HCEC 1CT (cell line): Measurements from ENCODE around the gene FBXL4.
A peak's percentile ranks its signal among the peaks of the same experiment; 100 is the strongest.
"Not testable (repeated sequence)": the region's sequence is repeated elsewhere in the genome, so short reads cannot be mapped to it uniquely, and the experiment has no call there.

Experiments
- DNase-seq: peaks from one replicate; pipeline ENCODE4 v3.0.0-alpha.2; 2017

FBXL4 gene

DNA sequence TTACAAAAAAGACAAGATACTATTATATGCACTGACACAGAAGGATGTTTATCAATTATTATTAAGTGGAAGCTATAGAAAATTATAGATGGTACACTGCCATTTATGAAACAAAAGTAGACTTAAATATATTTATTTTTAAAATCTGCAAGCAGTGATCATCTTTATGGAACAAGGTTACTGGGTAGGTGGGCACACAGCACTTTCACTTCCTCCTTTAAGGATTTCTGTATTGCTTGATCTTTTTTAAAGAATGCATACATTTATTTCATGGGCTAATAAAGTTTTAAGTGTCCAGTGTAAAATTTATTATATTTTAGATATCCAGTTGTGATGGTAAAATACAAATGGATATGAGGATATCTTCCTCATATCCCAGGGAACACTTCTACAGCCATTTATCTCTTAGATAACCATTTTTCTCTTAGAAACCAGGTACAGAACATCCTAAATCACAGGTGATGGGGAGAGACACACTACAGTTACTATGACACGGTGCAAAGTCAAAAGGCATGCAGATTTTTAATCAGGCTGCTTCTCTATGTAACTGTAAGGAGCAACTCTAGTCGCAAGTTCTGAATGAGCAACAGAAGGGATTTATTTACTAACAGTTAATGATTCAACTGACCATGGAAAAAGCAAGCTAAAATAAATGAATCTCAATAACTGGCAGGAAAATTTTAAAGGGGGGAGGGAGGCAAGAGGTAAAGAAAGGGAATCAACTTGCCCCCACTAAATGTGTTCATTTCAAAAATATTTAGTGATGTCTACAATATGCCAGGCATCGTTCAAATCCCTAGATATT lies 2.2 kb downstream of the FBXL4 start:
- DNase-seq: no peak

DNA sequence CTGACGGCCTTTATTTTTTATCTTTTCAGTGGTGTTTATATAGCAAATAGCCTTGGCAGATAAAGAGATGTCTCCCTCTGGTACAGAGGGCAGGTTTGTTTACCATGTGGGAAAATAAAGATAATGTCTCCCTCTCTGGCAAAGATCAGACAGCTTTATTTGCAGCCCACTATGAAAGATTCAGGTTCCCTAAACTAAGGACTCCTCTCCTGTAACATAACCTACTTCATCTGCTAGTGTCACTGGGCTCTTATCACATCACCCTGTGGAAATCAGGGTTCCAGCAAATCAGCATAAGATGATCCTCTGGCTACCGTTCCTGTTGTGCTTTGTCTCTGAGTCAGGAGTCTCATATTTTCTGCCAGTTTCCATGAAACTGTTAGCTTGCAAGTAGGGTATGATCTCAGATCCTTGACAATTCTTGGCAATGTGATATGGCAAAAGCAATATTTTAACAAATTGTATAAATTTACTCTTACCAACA lies 3.1 kb downstream of the FBXL4 start:
- DNase-seq: peak; percentile 13

DNA sequence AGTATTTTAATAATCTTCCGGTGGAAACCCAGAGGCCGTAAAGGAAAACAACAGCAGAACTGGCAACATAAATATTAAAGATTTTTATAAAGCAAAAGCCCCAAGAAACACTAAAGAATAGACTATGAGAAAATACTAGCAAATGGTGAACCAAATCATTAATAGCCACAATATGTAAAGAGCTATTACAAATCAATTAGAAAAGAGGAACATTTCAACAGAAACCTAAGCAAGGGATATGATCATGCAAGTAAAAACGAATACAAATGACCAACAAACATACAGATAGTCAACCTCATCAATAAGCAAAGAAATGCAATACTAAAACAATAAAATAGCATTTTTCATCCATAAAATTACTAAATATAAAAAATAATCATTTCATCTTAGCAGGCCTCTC lies 3.6 kb downstream of the FBXL4 start:
- DNase-seq: no peak

DNA sequence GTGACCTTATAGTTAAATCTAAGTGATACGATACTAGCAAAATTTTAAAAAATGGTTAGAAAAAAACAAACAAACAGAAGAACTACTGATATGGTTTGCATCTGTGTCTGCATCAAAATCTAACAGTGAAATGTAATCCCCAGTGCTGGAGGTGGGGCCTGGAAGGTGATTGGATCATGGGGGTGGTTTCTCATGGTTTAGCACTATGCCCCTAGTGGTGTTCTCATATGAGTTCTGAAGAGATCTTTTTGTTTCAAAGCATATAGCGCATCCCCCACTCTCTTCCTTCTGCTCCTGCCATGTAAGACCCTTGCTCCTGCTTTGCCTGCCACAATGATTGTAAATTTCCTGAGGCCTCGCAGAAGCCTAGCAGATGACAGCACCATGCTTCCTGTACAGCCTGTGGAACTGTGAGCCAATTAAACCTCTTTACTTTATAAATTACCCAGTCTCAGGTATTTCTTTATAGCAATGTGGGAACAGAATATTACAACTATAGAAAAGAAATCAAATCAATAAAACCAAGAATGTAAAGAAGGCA lies 5.4 kb downstream of the FBXL4 start:
- DNase-seq: no peak

DNA sequence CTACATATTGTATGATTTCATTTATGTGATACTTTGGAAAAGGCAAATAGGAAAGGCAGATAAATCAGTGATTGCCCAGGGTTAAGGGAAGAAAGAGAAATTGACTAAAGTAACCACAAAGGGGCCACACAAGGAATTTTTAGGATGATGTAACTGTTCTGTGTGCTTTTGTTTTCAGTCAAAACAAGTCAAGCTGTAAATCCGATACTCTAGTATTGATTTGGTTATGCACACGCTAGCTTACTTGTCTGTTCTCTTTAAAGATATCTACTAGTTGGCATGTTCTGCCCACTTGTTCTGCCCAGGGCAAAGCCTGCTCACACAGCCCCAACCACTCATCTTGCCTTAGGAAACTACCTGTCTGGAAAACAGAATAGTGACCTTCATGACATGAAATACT lies 6.4 kb downstream of the FBXL4 start:
- DNase-seq: no peak

DNA sequence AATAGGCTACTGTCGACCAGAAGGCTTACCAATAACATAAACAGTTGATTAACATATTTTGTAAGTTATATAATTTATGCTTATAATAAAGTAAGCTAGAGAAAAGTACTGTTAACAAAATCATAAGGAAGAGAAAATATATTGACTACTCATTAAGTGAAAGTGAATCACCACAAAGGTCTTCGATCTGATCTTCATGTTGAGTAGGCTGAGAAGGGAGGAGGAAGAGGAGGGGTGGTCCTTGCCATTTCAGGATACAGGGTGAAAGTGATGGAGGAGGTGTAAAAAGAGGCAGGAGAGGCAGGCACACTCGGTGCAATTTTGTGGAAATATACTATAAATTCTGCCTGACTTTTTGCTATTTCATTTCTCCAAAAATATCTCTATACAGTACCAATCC lies 10.4 kb downstream of the FBXL4 start:
- no peak for DNase-seq

DNA sequence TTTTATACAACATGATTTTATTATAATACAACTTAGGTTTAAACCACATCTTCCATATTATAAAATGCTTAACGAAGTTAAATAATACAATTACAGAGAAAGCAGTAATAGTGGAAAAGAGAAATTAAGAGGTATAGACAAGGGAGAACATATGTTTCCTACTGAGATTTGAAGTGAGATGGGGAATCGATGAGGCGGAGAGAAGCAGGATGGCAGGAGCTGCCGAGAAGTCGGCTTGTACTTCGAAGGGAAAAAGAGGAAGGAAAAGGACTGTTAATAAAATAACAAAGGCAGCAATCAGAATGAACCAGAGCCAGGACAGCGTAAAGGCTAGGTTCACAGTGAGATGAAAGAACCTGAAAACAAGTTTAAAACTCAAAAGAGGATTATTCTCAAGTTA lies 15.4 kb downstream of the FBXL4 start:
- DNase-seq: no peak

DNA sequence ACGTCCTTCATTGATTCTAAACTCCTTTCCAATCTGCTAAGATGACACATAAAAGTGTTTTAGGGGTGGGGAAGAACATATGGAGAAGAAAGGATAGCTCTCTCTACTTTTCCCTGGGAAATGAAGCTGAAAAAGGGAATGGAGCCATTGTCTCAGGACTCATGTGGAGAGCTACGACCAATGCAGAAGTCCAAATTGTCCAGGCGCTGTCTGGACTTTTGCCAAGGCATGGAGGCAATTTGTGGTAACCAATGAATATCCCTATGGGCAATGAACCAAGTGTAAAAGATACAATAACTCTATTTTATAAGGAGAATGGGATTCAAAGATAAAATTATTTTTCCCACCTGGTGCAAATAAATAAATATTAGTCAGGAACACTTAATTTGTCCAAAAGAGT lies 16.1 kb downstream of the FBXL4 start:
- DNase-seq: no peak

DNA sequence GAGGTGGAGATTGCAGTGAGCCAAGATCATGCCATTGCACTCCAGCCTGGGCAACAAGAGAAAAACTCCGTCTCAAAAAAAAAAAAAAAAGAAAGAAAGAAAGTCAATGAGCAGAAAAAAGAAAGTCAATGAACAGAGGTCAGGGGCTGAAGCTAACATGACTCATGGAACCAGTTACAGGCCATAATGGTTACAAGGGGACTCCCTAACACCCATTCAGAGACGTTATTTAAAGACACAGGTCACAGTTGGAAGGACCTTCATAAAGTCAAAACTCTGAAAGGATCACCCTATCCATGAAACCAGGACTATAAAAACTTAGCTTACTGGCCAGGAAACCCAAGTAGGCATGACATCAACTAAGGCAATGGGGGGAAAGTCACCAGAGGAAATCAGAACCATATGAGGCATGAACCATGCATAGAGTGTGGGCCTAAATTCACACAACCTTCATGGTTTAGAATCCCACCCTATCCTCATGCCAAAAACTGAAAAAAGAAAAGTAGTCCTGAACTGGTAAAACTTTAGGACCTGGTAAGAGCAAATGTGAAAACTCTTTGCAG lies 18.2 kb downstream of the FBXL4 start:
- DNase-seq: peak; percentile 5

DNA sequence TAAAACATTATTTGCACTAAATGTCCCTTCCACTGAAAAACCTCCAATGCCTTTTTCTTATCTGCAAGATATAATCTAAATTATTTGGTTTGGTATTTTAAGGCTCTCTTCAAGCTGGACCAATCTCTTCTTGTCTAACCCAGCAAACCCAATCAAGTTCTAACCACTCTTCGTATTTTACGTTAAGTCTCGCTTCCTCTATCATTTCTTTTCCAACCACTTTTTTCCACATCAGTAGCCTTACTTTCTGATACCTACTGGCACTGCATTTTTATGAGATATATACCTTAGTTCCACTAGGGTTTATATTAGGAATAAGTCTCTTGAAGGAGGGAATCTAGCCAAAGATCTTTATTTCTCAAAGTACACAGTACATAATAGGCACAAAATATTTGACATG lies 19.1 kb downstream of the FBXL4 start:
- no peak for DNase-seq

DNA sequence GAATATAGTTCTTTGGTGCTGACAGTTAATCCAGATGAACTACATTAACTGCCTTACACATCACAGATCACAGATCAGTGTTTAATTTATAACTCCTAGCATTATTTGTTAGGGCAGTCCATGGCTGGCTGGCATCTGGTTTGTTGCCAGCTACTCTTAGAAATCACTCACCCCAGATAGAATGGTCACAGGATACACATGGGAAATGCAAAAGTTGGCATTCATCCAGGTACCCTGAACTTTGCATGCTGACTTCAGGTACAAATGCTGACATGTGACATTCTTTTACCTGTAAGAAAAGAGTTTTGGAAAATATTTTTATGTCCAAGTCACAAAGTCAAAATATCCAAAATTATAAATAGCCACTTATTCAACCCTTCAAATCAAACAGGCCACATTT lies 20.2 kb downstream of the FBXL4 start:
- no peak for DNase-seq

DNA sequence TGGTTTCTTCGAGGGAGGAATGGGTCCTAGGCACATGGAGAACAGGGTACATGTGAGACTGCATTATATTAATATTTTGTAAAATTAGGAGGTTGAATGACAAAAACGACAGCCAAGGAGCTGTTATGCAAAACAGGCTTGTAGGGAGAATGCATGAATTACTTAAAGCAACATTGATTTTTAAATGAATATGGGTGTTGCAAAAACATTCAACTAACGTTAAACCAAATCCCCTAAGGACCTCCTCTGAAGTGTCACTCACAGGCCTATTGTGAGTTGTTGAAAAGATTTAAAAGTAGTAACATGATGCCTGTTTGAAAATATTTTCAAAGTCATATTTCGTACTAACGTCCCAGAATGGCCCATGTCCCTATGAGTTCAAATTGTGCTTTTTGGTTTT lies 21.9 kb downstream of the FBXL4 start:
- DNase-seq: no peak

DNA sequence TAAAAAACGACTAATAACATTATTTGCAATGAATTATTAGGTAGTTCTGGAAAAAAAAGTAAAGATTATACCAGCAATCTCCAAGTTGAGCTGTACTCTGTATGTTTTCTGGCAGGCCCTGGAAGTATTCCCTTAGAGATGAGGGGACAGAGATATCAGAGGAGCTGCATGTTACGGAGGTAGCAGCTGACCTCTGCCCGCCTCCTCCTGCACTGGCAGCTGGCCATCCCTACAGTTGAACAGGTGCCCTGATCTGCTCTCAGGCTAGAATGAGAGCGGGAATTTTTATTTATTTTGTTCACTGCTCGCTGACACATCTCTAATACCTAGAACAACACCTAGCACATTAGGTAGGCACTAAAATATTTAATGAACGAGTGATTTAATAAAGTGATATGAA lies 23.1 kb downstream of the FBXL4 start:
- no peak for DNase-seq

DNA sequence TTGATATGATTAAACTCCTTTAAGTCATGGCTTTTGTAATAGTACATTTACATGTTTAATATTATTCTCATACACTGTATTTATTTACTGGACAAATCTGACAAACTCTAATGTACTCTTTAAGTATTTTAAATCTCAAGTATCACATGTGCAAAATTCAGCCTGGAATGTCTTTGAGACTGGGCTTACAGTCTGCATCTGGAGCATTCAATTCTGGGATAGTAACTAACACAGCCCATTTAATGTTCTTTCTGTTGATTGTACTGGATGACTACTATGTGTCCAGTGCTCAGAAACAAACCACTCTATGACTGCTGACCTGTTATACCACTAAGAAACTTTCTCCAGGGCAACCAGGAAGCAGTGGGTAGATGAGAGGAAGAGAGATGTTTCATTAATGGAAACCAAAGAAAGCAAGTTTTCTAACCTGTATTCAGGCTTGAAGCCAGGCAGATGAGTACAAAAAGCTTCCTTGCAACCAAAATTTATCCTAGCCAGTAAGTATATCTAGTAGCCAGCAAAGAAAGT lies 26.8 kb downstream of the FBXL4 start:
- DNase-seq: no peak

DNA sequence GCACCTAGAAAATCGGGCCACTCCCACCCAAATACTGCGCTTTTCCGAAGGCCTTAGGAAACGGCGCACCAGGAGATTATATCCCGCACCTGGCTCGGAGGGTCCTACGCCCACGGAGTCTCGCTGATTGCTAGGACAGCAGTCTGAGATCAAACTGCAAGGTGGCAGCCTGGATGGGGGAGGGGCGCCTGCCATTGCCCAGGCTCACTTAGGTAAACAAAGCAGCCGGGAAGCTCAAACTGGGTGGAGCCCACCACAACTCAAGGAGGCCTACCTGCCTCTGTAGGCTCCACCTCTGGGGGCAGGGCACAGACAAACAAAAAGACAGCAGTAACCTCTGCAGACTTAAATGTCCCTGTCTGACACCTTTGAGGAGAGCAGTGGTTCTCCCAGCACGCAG lies 36.8 kb downstream of the FBXL4 start:
- DNase-seq: not testable (repeated sequence)

DNA sequence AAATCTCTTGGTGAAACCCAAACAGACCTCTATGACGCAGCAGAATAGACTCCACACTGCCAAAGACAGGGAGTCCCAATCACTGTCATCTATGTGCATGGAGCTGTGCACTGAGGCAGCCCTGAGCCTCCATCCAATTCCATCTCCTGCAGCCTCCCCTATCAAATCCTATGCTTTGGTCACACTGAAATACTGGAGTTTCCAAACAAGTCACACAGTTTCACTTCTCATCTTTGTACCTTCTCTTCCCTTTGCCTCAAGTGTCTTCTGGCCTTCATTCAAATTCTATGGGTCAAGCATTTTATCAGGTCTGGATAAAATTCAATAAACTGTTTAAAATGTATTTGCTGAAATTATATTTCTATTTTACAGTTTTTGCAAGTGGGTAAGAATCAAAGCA lies 38.5 kb downstream of the FBXL4 start:
- DNase-seq: no peak

DNA sequence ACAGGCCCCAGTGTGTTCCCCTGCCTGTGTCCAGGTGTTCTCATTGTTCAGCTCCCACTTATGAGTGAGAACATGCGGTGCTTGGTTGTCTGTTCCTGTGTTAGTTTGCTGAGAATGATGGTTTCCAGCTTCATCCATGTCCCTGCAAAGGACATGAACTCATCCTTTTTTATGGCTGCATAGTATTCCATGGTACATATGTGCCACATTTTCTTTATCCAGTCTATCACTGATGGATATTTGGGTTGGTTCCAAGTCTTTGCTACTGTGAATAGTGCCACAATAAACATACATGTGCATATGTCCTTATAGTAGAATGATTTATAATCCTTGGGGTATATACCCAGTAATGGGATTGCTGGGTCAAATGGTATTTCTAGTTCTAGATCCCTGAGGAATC lies 41.4 kb downstream of the FBXL4 start:
- not testable (repeated sequence) for DNase-seq

DNA sequence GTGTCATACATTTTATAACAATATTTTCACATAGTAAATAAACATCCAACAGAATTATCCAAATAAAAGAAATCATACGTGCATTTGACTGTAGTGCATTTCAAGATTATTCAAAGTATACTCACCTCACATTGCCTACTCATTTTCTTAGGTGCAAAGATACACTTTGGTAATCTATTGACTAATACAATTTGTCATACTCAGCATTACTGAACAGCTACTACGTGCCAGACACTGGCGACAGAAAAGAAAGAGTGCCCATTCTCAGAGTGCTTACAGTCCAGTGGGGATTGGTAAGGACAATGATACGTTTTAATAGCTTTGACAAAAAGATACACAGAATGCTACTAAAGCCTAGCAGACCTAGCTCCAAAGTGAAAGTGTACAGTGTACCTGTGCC lies 42.0 kb downstream of the FBXL4 start:
- DNase-seq: no peak

DNA sequence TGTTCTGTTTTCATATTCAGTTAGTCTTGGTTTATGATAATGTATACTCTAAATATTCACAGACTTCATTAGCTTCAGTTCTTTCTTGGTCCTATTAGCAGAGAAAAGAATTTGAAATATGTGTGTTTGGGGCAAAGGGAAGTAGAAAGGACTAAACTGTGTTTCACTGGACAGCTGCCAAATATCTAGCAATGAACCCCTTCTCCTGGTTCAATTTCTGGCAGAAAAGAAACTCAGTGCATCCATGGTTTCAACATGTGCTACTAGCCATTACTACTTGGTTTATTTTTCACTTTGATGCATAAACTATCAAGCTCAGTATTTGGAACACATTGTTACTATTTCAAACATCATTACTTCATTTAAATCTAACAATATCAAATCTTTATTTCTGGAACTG lies 43.6 kb downstream of the FBXL4 start:
- DNase-seq: no peak

DNA sequence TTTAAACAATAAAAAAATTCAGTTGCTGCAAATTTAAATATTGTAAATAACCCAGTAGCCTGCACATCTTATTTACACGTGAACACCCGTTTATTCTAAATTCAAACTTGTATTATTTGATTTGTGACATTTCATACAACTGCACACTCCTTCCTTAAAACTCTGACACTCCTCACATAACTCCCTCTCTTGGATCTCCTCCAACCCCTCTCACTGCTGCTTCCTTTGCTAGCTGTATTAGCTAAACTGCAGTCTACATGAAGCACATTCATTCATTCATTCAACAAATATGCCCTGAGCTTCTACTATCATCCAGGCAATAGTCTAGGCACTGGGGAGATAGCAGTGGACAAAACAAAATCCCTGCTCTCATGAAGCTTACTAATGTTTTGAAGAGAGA lies 47.0 kb downstream of the FBXL4 start:
- no peak for DNase-seq

DNA sequence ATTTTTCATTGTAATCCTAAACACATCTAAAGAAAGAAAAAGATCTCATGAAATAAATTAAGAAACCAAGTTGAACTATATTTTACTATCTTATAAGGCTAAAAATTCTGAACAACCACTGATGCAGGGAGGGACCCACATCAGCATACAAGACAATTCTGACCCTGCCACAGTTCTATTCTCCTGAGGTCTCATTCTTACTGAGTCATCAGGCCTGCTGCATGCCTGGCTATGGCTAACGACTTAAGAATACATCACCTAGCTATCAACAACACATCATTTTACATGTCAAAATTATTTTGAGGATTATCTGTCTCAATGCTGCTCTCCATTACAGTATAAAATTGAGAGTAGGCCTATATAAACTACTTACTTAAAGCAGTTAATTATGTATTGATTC lies 52.9 kb downstream of the FBXL4 start:
- no peak for DNase-seq

DNA sequence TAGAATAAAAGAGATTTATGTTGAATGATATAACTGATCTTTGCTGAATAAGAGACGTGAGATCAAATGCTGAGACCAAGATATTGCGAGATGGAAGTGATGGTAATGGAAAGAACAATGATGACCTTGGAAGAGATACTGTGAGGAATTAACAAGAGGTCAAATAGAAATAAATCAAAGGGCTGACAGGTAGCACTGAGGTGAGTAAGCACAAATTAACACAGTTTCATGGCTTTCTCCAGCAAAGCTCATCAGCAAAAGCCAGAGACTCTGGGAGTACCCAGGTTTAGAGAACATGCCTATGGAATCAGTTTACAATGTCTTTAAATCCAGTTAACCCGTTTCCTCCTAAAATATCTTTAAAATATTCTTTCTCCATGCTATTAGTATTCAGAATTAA lies 60.1 kb downstream of the FBXL4 start:
- DNase-seq: no peak

DNA sequence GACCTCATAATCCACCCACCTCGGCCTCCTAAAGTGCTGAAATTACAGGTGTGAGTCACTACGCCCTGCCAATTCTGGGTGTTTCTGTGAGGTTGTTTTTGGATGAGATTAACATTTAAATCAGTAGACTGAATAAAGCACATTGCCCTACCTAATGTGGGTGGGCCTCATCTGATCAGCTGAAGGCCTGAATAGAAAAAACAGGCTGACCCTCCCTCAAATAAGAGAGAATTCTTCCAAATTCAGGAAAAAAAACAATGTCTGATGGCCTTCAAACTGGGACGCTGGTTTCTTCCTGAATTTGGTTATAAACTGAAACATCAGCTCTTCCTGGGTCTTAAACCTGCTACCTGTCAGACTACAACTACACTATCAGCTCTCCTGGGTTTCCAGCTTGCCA lies 62.4 kb downstream of the FBXL4 start:
- no peak for DNase-seq

DNA sequence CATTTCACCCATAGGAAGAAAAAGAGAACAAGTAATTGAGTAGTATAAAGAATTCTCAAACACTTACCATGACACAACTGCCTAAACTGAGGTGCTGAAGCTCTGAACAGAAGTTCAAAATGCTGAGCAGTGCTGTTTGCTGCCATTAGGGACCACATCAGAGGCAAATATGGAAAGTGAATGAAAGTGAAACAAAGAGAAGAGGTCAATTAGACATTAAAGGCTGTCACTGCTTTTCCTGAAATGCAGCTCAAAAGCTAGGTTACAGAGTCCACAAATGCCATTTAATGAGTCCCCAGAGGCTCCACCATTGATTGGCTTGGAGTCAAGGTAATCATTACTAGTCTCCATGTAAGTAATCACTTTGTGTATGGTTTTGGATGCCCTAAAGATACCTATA lies 67.3 kb downstream of the FBXL4 start:
- DNase-seq: no peak
